Common myeloid progenitor, CD34-positive (primary cell): Measurements from ENCODE around the gene VPS11.

ENCODE experiments used
- CTCF ChIA-PET: fragments of 350-600 bp; sonication (Branson Sonifier 250); formaldehyde crosslinking; loops from one replicate; lab custom pipeline; 2021; ENCODE audit warnings: antibody characterized with exemption; lab: Charles Lee
- POLR2A ChIA-PET: fragments of 350-600 bp; sonication (Branson Sonifier 250); formaldehyde crosslinking; loops from one replicate; lab custom pipeline; 2021; ENCODE audit warnings: antibody characterized with exemption; lab: Charles Lee
- DNase-seq, 3 donors: peaks; one replicate each; pipeline versions ENCODE4 v3.0.0 to v3.0.0-alpha.2; 2013
- H3K27ac ChIP-seq, 2 experiments: 1 replicate in 1 of 2; 2 replicates in 1 of 2; pipeline ENCODE4 v1.7.0; 2013; ENCODE audit warnings: inconsistent platforms in 2 of 2, low read length in 2 of 2, mild to moderate bottlenecking in 2 of 2, low read depth in 1 of 2, moderate library complexity in 1 of 2; ENCODE audit not compliant: severe bottlenecking in 2 of 2, insufficient read depth in 1 of 2, poor library complexity in 1 of 2
- H3K27me3 ChIP-seq, 5 experiments: replicated peaks in 2 of 5; 1 replicate in 3 of 5; 2 replicates in 2 of 5; pipeline versions ENCODE4 v1.6.1 to v1.7.0; 2013; ENCODE audit warnings: low read length in 4 of 5, mild to moderate bottlenecking in 2 of 5, moderate library complexity in 2 of 5, inconsistent platforms in 1 of 5; ENCODE audit not compliant: insufficient read depth in 5 of 5, control insufficient read depth in 4 of 5
- H3K36me3 ChIP-seq, 4 experiments: 1 replicate in 2 of 4; 2 replicates in 2 of 4; pipeline versions ENCODE4 v1.6.1 to v1.7.0; 2013; ENCODE audit warnings: low read length in 3 of 4, control low read depth in 1 of 4, mild to moderate bottlenecking in 1 of 4; ENCODE audit not compliant: control insufficient read depth in 4 of 4, insufficient read depth in 4 of 4
- H3K4me1 ChIP-seq, 4 experiments: 1 replicate in 3 of 4; 2 replicates in 1 of 4; pipeline versions ENCODE4 v1.6.1 to v1.7.1; 2013; ENCODE audit warnings: low read length in 3 of 4, mild to moderate bottlenecking in 3 of 4, control low read depth in 1 of 4, inconsistent platforms in 1 of 4, moderate library complexity in 1 of 4; ENCODE audit not compliant: control insufficient read depth in 4 of 4, insufficient read depth in 4 of 4; ENCODE audit errors: control extremely low read depth in 1 of 4
- H3K4me3 ChIP-seq, 7 experiments: 1 replicate in 4 of 7; 2 replicates in 3 of 7; pipeline versions ENCODE4 v1.5.1 to v1.7.0; 2013; ENCODE audit warnings: mild to moderate bottlenecking in 7 of 7, low read length in 6 of 7, moderate library complexity in 6 of 7, inconsistent platforms in 2 of 7, low read depth in 2 of 7, control low read depth in 1 of 7; ENCODE audit not compliant: insufficient read depth in 4 of 7, control insufficient read depth in 1 of 7; ENCODE audit errors: extremely low read depth in 1 of 7
- H3K9me3 ChIP-seq, 5 experiments: 1 replicate in 4 of 5; 2 replicates in 1 of 5; pipeline versions ENCODE4 v1.6.1 to v1.7.1; 2013; ENCODE audit warnings: low read length in 4 of 5, mild to moderate bottlenecking in 2 of 5, inconsistent platforms in 1 of 5, low read depth in 1 of 5, moderate library complexity in 1 of 5; ENCODE audit not compliant: control insufficient read depth in 4 of 5, insufficient read depth in 2 of 5; ENCODE audit errors: control extremely low read depth in 1 of 5
- WGBS: methylation state at CpG from one replicate; pipeline ENCODE4 v1.1.5; 2013; ENCODE audit not compliant: insufficient coverage; 5-methylcytosine and 5-hydroxymethylcytosine counted together

Gene VPS11

DNA sequence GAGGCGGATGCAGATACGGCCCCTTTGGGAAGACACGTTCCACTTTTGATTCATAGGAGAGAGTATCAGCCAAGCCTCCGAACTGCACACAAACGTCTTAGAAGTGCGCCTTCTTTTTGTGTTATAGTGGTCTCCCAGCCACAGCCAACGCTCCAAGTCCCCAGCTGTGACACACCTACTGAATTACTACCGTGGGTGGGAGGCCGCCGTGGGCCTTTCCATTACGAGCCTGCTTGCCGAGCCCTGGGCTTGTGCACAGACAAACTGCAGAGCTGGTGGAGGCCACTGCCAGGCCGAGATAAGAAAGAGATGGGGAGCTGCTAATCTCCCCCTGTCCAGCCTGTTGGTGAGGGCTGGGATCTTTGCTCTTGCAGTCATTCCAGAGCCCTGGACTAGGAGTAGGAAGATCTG lies 17.8 kb downstream of the VPS11 start:
- Histone ChIP-seq H3K27me3 (no peaks in the 10 kb centered on the region), H3K27ac (peak overlapping the region; percentile 46 to 86), H3K36me3 (peaks cover 11 to 43% (median 17%) of the 10 kb centered on the region in 4 experiments), H3K4me3 (peak overlapping the region; percentile 69 to 94 (median 87)), H3K9me3 (no peaks in the 10 kb centered on the region), H3K4me1 (peaks cover 14 to 50% (median 36%) of the 10 kb centered on the region in 4 experiments)
- peak; percentile 22 to 62 (median 42) for DNase-seq
- 7% methylated on average over 12 of the region's 13 CpGs for WGBS
- CTCF ChIA-PET: interaction anchor here (0.6 to 4.9 kb wide), 10 partner anchors 10 to 134 kb away, joined by 3 to 25 read pairs (median 4); partner anchors contain the start of genes DPAGT1 and VPS11
- POLR2A ChIA-PET: interaction anchor here (1.3 to 2.1 kb wide), 2 partner anchors 9 to 18 kb away, joined by 5 to 19 read pairs; partner anchors contain the start of gene VPS11

DNA sequence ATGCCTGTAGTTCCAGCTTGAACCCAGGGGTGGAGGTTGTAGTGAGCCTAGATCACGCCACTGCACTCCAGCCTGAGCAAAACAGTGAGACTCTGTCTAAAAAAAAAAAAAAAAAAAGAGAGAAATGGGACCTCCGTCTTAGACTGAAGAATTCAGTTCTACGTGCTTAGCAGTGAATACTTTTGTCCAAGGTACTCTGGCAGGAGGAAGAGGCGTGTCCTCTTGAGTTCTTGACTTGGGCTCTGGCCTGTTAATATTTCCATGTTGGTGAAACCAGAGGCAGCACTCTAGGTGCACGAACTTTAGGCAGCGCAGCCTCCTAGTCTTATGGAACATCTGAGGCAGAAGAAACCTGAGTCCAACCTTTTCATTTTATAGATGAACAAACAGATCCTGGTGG lies 19.5 kb downstream of the VPS11 start:
- 88% methylated on average over 6 of the region's 6 CpGs for WGBS
- peak overlapping the region in 1 of 7 experiments; percentile 42 for H3K4me3 ChIP-seq
- H3K4me1 ChIP-seq: peaks cover 19 to 58% (median 39%) of the 10 kb centered on the region in 4 experiments
- POLR2A ChIA-PET: interaction anchor here (0.8 to 1.6 kb wide), 2 partner anchors 20 to 31 kb away, joined by 3 to 5 read pairs; partner anchors contain the start of gene VPS11
- CTCF ChIA-PET: interaction anchor here (0.8 to 1.6 kb wide), 2 partner anchors 21 to 31 kb away, joined by 3 to 4 read pairs; no protein-coding TSS in a partner anchor
- DNase-seq: peak in 1 of 3 donors; percentile 32
- H3K36me3 ChIP-seq: peaks cover 5 to 31% (median 10%) of the 10 kb centered on the region in 4 experiments
- H3K27me3 ChIP-seq: no peaks in the 10 kb centered on the region
- no peaks in the 10 kb centered on the region for H3K9me3 ChIP-seq
- H3K27ac ChIP-seq: peak overlapping the region in 1 of 2 experiments; percentile 60

- no CpG with 5 or more reads among the region's 2 CpGs for WGBS
- peak overlapping the region in 3 of 7 experiments; percentile 9 to 42 (median 21) for H3K4me3 ChIP-seq
- peaks cover 0 to 31% (median 7%) of the 10 kb centered on the region in 4 experiments for H3K36me3 ChIP-seq
- no peaks in the 10 kb centered on the region for H3K9me3 ChIP-seq
- ChIA-PET CTCF (interaction anchor here (0.8 kb wide), 1 partner anchor 21 kb away, joined by 3 read pairs; no protein-coding TSS in a partner anchor), POLR2A (interaction anchor here (0.8 to 1.6 kb wide), 2 partner anchors 20 to 31 kb away, joined by 3 to 5 read pairs; partner anchors contain the start of gene VPS11)
- peak overlapping the region in 1 of 2 experiments; percentile 69 for H3K27ac ChIP-seq
- H3K4me1 ChIP-seq: peaks cover 19 to 65% (median 46%) of the 10 kb centered on the region in 4 experiments
- H3K27me3 ChIP-seq: no peaks in the 10 kb centered on the region
- DNase-seq: peak; percentile 79 to 97 (median 94)
These were observed 20.2 kb downstream of the VPS11 start for GRCh38 chr11:119087747-119088241.

GRCh38 chr11:119088406-119088805 lies 20.8 kb downstream of the VPS11 start:
- H3K4me1 ChIP-seq: peaks cover 23 to 71% (median 52%) of the 10 kb centered on the region in 4 experiments
- no peak for DNase-seq
- no peak overlapping the region for H3K4me3 ChIP-seq
- POLR2A ChIA-PET: no interaction called here
- no peaks in the 10 kb centered on the region for H3K9me3 ChIP-seq
- no peaks in the 10 kb centered on the region for H3K27me3 ChIP-seq
- peak overlapping the region in 1 of 2 experiments; percentile 69 for H3K27ac ChIP-seq
- 98% methylated on average over 9 of the region's 9 CpGs for WGBS
- H3K36me3 ChIP-seq: peaks cover 0 to 34% (median 9%) of the 10 kb centered on the region in 4 experiments
- CTCF ChIA-PET: interaction anchor here (0.7 to 1.0 kb wide), 2 partner anchors 11 to 34 kb away, joined by 3 read pairs; no protein-coding TSS in a partner anchor

DNA sequence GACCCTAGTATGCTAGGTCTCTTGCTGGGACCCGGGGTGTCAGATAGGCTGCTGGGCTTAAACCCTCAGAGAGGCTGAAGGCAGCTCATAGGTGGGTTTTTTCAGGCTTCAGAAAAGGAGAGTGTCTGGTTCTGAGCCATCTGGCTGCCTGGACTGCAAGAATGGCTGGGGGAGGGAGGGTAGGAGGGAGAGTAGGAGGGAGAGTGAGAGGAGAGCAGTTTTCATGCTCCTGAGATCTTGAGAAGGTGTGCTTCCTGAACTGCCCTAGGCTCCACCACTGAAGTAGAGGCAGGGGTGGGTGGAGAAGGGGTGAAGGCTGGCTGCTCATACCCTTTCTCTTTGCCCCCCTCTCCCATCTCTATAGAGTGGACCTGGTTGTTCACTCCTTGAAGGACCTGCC lies 21.7 kb downstream of the VPS11 start:
- POLR2A ChIA-PET: no interaction called here
- Histone ChIP-seq H3K9me3 (no peaks in the 10 kb centered on the region), H3K27me3 (no peaks in the 10 kb centered on the region), H3K36me3 (peaks cover 0 to 40% (median 10%) of the 10 kb centered on the region in 4 experiments), H3K27ac (peak overlapping the region in 1 of 2 experiments; percentile 69), H3K4me3 (no peak overlapping the region), H3K4me1 (peaks cover 26 to 75% (median 59%) of the 10 kb centered on the region in 4 experiments)
- CTCF ChIA-PET: interaction anchor here (0.7 kb wide), 1 partner anchor 35 kb away, joined by 3 read pairs; no protein-coding TSS in a partner anchor
- DNase-seq: no peak
- WGBS: 100% methylated on average over 1 of the region's 1 CpG

DNA sequence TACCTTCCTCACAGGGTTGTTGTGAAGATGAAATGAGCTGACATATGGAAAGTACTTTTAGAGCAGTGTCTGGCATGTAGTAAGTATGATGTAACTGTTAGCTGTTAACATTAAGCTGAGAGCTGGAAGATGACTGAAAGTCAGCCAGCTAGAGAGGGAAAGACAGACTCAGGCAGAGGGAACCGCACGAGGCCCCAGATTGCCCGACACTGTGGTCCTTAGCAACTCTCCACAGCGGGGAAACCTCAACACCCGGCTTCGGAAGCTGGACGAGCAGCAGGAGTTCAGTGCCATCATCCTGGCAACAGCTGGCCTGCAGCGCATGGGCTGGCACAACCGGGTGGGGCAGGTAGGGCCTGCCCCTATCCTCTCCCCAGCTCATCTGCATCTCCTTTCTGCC lies 23.6 kb downstream of the VPS11 start:
- Histone ChIP-seq H3K27ac (no peak overlapping the region), H3K4me3 (no peak overlapping the region), H3K27me3 (no peaks in the 10 kb centered on the region), H3K9me3 (no peaks in the 10 kb centered on the region), H3K4me1 (peaks cover 19 to 64% (median 51%) of the 10 kb centered on the region in 4 experiments), H3K36me3 (peaks cover 0 to 40% (median 10%) of the 10 kb centered on the region in 4 experiments)
- POLR2A ChIA-PET: no interaction called here
- CTCF ChIA-PET: interaction anchor here (0.8 to 2.8 kb wide), 6 partner anchors 8 to 232 kb away, joined by 3 to 8 read pairs (median 4); partner anchors contain the start of genes DPAGT1 and VPS11
- 96% methylated on average over 7 of the region's 9 CpGs for WGBS
- DNase-seq: no peak
